Measurements from ENCODE around the gene SRPK3. TPM values are rescaled to one million over a fixed set of nuclear protein-coding genes. Genes with fewer than 3 reads are reported as not detected.
A peak's percentile ranks its signal among the peaks of the same experiment; 100 is the strongest.

Gene SRPK3
- total RNA-seq, 1 experiment from 2014 or later: not detected

DNA sequence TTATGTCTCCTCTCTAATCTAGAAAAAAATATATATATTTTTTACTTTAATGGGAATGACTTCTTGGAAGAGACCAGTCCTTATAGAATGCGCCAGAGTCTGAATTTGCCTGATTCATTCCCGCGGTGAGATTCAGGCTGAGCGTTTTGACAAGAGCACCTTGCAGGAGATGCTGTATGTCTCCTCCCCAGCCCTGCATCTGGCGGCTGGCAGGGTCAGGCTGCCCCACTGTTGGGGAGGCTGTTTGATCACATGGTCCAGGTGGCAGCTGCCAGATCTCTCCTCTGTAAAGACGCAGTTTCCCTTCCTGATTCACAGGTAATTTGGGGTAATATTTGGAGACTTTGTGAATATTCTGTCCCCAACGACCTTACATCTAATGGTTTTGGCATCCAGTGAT lies 39.8 kb downstream of the SRPK3 start:
- DNase-seq (ENCODE audit: low spot score): no peak
- in situ Hi-C loops (cut with HindIII; ENCODE audit: low sequenced_read_pairs): no loop called here

DNA sequence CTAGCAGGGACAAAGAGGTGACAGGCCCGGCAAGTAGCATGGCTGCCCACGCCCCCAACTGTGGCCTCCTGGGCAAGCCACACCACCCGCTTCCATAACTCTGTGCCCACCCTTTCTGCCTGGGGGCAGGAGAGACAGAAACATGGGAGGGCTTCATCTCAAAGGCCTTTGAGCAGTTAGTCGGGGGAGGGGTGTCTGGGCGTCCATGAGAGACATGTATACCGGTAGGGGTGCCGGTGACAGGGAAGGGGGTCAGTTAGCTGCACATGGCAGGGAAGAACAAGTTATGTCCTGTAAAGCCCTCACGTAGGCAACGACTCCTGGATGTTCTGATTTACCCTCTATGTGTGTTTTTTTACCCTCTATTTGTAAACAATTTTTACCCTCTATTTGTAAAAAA lies 40.2 kb downstream of the SRPK3 start:
- DNase-seq (ENCODE audit: low spot score): no peak
- in situ Hi-C loops (cut with HindIII; ENCODE audit: low sequenced_read_pairs): no loop called here

DNA sequence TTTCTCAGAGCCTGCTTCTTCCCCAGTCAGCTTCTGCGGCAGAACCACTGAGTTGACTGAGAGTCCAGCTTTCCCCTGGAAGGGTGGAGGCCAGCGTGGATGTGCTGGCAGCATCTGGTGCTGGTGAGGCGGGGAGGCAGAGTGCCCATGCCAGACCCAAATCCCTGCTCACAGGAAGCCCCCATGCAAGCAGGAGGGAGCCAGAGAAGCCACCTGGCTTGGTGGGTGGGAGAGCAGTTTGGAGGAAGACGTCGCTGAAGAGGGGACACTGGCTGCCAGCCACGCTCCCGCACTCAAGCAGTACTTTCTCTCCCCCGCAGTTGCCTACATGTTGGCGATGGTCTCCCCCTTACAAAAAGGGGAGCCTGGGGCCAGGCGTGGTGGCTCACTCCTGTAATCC lies 43.5 kb downstream of the SRPK3 start:
- in situ Hi-C loops (cut with HindIII; ENCODE audit: low sequenced_read_pairs): no loop called here
- DNase-seq (ENCODE audit: low spot score): no peak

DNA sequence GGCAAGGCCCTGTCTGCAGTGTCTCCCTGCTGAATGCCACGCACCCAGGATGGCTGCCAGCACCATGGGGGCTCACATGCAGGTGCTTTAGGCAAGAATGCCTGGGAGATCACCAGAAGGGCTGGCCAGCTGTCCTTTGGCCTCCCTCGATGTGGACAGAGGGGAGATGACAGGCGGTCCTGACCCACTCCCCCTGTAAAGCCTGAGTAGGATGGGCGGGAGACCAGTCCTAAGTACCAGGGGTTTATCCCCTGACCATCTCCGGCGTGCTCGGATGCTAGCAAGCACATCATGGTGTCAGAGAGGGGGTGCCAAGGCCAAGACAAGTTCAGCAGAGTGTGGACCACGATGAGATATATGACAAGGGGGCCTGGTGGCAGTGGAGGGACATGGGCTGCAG lies 44.2 kb downstream of the SRPK3 start:
- in situ Hi-C loops (cut with HindIII; ENCODE audit: low sequenced_read_pairs): no loop called here
- DNase-seq (ENCODE audit: low spot score): no peak

DNA sequence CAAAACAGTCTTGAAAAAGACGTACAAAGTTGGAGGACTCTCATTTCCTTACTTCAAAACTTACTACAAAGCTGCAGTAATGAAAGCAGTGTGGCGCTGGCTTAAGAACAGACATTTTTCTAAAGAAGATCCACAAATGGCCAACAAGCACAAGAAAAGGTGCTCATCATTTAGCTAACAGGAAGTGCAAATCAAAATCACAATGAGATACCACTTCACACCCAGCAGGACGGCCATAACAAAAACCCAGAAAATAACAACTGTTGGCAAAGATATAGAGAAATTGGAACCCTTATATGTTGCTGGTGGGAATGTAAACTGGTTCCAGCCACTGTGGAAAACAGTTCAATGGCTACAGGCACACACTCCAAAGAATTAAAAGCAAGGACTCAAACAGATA lies 46.2 kb downstream of the SRPK3 start:
- in situ Hi-C loops (cut with HindIII; ENCODE audit: low sequenced_read_pairs): no loop called here
- DNase-seq (ENCODE audit: low spot score): no peak

DNA sequence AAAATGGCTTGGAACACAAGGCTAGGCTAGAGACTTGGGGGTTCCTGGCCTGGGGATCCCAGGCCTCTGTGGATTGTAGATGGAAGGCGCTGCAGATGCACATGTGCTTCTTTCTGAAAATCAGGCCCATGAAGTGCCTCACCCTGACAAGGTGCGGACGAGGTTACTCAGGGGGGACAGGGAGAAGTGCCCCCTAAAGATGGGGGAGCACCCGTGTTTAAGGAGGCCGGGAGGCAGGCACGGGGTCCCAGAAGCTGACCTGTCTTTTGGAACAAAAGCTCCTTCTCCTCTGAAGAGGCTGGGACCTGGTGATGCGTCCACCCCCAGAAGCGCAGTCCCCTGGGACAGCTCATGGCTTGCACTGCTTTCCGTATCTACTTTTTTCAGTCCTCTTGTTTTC lies 47.1 kb downstream of the SRPK3 start:
- no peak for DNase-seq (ENCODE audit: low spot score)
- in situ Hi-C loops (cut with HindIII; ENCODE audit: low sequenced_read_pairs): no loop called here

DNA sequence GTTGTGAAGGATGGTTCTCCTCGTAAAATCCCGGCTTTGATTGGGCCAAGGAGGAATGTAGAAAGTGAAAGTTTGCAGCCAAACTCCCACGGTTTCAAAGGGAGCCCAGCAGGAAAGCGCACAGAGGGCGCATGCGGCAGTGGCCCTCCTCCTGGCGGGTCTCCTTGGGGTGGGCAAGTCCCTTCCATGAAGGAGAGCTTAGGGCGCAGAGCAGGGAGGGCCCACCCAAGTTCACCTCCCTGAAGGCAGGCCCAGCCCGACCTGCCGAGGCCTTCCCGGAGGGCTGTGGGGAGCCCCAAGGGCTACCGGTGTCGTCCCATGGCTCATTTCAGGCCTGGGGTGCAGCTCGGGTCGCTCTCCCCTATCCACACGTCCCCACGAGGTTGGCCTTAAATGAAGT lies 47.5 kb downstream of the SRPK3 start:
- in situ Hi-C loops (cut with HindIII; ENCODE audit: low sequenced_read_pairs): no loop called here

DNA sequence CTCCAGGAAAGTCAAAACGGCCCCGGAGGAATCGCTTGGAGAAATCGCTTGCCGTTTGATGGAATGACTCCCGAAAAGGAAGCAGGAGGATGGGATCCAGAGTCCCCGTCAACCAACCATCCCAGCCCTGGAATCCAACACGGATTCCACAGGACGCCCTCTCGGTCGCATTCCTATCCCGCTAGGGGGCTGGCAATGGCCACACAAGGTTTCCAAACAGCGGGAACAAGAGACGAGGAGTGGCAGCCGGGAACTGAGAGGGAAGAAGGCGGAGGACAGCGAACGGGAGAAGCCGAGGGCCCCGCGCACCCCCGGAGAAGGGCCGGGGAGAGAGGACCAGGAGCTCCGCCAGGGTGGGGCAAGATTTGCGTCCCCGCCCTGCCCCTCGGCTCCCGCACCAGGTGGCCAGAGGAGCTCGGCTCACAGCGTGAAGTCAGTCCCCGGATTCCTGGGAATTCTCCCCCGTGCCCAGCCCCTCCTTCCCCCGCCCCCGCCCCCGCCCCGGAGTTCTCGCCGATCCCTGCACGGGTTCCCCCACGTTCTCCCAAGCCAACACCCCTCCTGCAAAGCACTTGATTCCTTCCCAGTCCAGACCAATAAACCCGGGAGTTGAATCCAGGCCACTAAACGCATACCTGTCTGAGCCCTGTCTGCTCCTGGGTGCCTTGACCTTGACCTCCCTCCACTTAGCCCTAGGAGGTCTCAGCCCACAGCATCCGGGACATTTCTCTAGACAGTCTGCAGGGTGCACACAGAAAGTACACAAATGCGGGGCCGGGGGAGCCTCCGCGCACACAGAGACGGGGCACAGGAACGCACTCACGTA lies 48.1 kb downstream of the SRPK3 start:
- in situ Hi-C loops (cut with HindIII; ENCODE audit: low sequenced_read_pairs): no loop called here
- DNase-seq (ENCODE audit: low spot score): peak; percentile 49

More for the DNA sequence above, 47.5 kb downstream of the SRPK3 start:
- DNase-seq (ENCODE audit: low spot score): no peak

DNA sequence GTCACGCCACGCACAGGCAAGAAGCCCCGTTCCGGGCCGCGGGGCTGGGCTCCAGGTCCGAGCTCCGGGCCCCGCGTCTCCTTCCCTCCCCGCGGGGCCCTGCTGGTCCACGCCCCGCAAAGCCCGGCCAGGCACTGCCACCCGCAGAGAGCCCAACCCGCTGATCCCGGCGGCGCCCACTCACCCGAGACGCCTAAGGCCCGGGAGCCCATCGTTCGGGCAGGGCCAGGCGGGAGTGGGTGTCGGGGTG lies 48.6 kb downstream of the SRPK3 start:
- in situ Hi-C loops (cut with HindIII; ENCODE audit: low sequenced_read_pairs): no loop called here
- no peak for DNase-seq (ENCODE audit: low spot score)

DNA sequence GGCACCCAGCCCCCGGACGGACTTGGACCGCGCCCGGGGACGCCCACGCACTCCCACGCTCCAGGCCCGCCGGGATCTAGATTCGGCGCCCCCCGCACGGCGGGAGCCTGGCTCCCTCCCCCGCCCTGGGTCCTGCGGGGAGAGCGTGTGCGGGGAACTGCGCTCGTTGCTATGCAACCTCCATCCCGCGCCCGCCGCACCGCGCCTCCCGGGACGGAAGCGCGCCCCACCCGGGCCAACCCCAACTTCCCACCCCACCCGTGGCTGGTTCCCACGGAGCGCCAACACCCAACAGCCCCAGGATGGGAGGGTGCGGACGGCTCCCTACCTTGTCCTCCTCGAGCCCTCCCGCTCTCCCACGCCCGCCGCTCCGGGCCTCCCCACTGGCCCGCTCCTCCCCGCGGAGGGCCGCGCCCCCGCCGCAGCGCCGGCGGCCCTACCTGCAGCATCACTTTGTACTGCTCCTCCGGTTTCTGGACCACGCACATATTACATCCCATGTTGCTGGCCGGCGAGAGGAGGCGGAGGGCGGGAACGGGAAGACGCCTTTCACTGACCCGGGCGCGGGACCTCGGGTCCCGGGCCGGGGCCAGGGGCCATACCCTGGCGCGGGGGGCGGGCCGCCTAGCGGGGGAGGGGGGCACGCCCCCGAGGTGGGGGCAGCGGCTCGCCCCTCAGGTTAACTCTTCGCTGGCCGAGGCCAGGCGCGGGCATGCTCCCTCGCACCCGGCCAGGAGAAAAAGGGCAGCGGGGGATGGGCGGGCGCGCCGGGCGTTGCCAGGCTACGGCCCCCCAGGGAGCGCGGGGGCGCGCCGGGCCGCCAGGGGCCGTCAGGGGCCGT lies 49.2 kb downstream of the SRPK3 start, which contains the start of gene PDZD4:
PDZD4 (minus strand) TSS at position 746 of the 841 bp plus-strand sequence; CDS start at position 500, 246 bp downstream.
- in situ Hi-C loops (cut with HindIII; ENCODE audit: low sequenced_read_pairs): no loop called here
- DNase-seq (ENCODE audit: low spot score): no peak

DNA sequence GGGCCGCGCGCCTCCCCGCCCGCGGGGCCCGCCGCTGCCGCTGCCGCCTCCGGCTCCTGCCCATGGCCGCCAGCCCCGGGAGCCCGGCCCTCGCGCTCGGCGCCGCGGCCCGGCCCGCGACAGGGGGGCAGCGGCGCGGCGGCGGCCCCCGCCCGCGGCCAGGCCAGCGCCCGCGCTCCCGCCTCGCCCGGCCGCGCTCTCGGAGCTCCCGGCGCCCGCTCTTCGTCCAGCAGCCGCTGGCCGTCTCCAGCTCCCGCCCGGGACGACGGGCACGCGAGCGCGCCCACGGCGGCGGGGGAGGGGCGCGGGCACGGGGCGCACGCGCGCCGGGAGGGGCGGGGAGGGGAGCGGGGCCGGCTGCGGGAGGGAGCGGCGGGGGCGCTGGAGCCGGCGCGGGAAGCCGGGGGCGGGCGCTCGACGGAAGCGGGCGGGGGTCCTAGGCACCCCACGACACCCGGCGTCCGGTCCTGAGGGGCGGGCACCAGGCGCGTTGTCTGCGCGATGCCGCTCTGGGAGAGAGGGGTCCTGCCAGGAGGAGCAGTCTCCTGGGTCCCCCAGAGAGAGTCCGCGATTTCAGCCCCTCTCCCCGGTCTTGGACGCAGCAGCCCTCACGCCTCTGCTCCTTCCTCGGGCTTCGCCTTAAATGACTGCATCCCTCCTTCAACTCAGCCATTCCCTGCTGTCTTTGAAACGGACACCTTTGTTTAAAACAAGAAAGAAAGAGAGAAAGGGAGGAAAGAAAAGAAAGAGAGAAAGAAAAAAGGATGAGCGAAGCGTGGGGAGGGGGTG lies 50.0 kb downstream of the SRPK3 start:
- DNase-seq (ENCODE audit: low spot score): no peak
- in situ Hi-C loops (cut with HindIII; ENCODE audit: low sequenced_read_pairs): no loop called here

DNA sequence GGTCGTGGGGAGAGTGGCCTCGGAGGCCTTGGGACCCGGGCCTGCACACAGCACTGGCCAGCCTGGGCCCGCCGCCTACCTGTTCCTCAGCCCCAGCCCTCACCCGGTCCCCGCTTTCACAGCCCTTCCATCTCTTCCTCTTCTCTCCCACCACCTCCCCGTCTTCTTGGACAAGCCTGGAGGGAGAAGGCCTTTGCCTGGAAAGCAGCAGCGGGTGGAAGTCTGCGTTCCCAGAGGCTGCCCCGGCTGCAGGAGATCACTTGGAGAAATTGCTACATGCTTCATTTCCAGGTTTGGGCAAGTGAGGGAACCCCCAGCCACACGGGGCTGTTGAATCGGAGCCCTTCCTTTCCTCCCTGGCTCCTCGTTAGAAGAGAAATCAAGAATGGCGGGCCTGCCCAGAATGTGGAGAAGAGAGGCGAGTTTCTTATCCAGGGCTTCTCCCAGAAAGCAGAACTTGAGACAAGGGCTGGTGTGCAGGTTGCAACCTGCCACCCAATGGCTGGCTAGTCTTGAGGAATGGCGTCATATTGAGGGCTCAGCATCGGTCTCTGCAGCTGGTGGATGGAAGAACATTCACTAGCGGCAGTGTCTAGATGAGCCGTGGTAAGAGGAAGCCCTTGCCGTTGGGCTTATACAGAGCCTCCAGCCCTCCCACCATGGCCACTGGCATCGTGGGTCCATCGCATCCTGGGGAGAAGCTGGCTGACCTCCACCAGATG lies 50.7 kb downstream of the SRPK3 start:
- in situ Hi-C loops (cut with HindIII; ENCODE audit: low sequenced_read_pairs): no loop called here
- no peak for DNase-seq (ENCODE audit: low spot score)

DNA sequence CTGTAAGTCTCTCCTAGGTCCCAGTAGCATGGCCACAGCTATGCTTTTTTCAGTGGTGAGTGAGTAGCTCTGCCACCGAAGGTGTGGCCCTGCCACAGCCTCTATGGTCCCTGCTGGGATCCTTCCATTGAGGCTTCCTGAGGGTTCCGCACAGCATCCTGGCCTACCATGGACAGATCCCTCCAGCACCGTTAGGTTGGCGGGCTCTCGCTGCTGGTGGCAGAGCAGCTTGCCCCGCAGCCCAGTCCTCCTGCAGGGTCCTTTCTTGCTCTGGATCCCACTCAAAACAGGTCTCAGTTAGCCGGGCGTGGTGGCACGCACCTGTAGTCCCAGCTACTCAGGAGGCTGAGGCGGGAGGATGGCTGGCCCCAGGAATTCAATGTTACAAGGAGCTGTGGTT lies 51.9 kb downstream of the SRPK3 start:
- DNase-seq (ENCODE audit: low spot score): no peak
- in situ Hi-C loops (cut with HindIII; ENCODE audit: low sequenced_read_pairs): no loop called here

Other genes with a start within 250 kb of the SRPK3 start
- 43.7 and 62.8 TPM in 2 replicates for gene CCNQ, start 181.9 kb upstream of the SRPK3 start, total RNA-seq (2014; rRNA removed; shearing (Covaris generic))
- 0.20 and 2.5 TPM in 2 replicates for gene DUSP9, start 133.8 kb upstream of the SRPK3 start, total RNA-seq (2014; rRNA removed; shearing (Covaris generic))
- gene PNCK, start 107.2 kb upstream of the SRPK3 start, total RNA-seq (2014; rRNA removed; shearing (Covaris generic)): 0.74 TPM in 1 of 2 replicates, not detected in the other
- gene SLC6A8, start 93.1 kb upstream of the SRPK3 start, total RNA-seq (2014; rRNA removed; shearing (Covaris generic)): 13.1 and 14.5 TPM in 2 replicates
- 132 and 202 TPM in 2 replicates for gene BCAP31, start 56.7 kb upstream of the SRPK3 start, total RNA-seq (2014; rRNA removed; shearing (Covaris generic))
- 5.3 and 6.8 TPM in 2 replicates for gene ABCD1, start 56.2 kb upstream of the SRPK3 start, total RNA-seq (2014; rRNA removed; shearing (Covaris generic))
- gene PLXNB3, start 16.8 kb upstream of the SRPK3 start, total RNA-seq (2014; rRNA removed; shearing (Covaris generic)): 1.5 TPM in 1 of 2 replicates, not detected in the other
- gene IDH3G, start 13.3 kb downstream of the SRPK3 start, total RNA-seq (2014; rRNA removed; shearing (Covaris generic)): 55.7 and 71.2 TPM in 2 replicates
- 142 and 157 TPM in 2 replicates for gene SSR4, start 13.6 kb downstream of the SRPK3 start, total RNA-seq (2014; rRNA removed; shearing (Covaris generic))
- 15.6 and 16.9 TPM in 2 replicates for gene PDZD4, start 49.5 kb downstream of the SRPK3 start, total RNA-seq (2014; rRNA removed; shearing (Covaris generic))
- 31.3 and 34.0 TPM in 2 replicates for gene L1CAM, start 105.1 kb downstream of the SRPK3 start, total RNA-seq (2014; rRNA removed; shearing (Covaris generic))
- 0.25 TPM in 1 of 2 replicates, not detected in the other for gene AVPR2, start 123.6 kb downstream of the SRPK3 start, total RNA-seq (2014; rRNA removed; shearing (Covaris generic))
- 55.7 and 62.6 TPM in 2 replicates for gene ARHGAP4, start 145.2 kb downstream of the SRPK3 start, total RNA-seq (2014; rRNA removed; shearing (Covaris generic))
- 136 and 159 TPM in 2 replicates for gene NAA10, start 154.0 kb downstream of the SRPK3 start, total RNA-seq (2014; rRNA removed; shearing (Covaris generic))
- gene RENBP, start 163.6 kb downstream of the SRPK3 start, total RNA-seq (2014; rRNA removed; shearing (Covaris generic)): 7.1 and 8.4 TPM in 2 replicates
- 12.4 and 16.1 TPM in 2 replicates for gene HCFC1, start 190.8 kb downstream of the SRPK3 start, total RNA-seq (2014; rRNA removed; shearing (Covaris generic))
- gene TMEM187, start 191.7 kb downstream of the SRPK3 start, total RNA-seq (2014; rRNA removed; shearing (Covaris generic)): 1.4 and 7.4 TPM in 2 replicates
- gene IRAK1, start 238.9 kb downstream of the SRPK3 start, total RNA-seq (2014; rRNA removed; shearing (Covaris generic)): 140 and 144 TPM in 2 replicates

Data from G401 (cell line).